Upper lobe of right lung (tissue), 1 donor: ENCODE data around the gene LDB2. TPM values are rescaled to one million over a fixed set of nuclear protein-coding genes. Genes with fewer than 3 reads are reported as not detected.

ENCODE experiments used
- ATAC-seq: fragments of 200-7000 bp; cut with Tn5 transposase; one replicate; pipeline ENCODE4 v1.9.1; 2020; ENCODE audit warnings: mild to moderate bottlenecking, moderate library complexity
- DNase-seq: peaks from one replicate; pipeline ENCODE4 v3.0.0-alpha.2; 2020
- H3K27ac ChIP-seq: fragments of 200-600 bp; one replicate; pipeline ENCODE4 v1.8.0; 2022
- H3K27me3 ChIP-seq: fragments of 200-600 bp; one replicate; pipeline ENCODE4 v1.8.0; 2022; ENCODE audit warnings: mild to moderate bottlenecking
- H3K36me3 ChIP-seq: fragments of 200-600 bp; one replicate; pipeline ENCODE4 v1.8.0; 2022
- H3K4me1 ChIP-seq: fragments of 200-600 bp; one replicate; pipeline ENCODE4 v1.8.0; 2022
- H3K4me3 ChIP-seq: fragments of 200-600 bp; one replicate; pipeline ENCODE4 v1.8.0; 2022; ENCODE audit warnings: mild to moderate bottlenecking
- H3K9me3 ChIP-seq: fragments of 200-600 bp; one replicate; pipeline ENCODE4 v1.8.0; 2022
- intact Hi-C: fragments of 100-400 bp; cut with DNase I; formaldehyde crosslinking; loops from one replicate; pipeline ENCODE4 v1.11.0; 2022
- total RNA-seq: library from RNA; stranded (reverse); fragmentation: NEBNext Ultra II Directional; extraction: Animal tissue kit (Norgen Biotek cat#: 25700); gene quantifications from one replicate; pipeline ENCODE4 v1.2.1, GENCODE V29; 2021
- TF ChIP-seq, protein P1 (sequence below): fragments of 200-600 bp; IDR thresholded peaks from one replicate; pipeline ENCODE4 v1.8.0; 2022; ENCODE audit warnings: antibody characterized with exemption
- donor health status: DM: no; HTN: yes; CAD: no; lungs with severe emphysema.

The LDB2 gene
- total RNA-seq, 1 donor from 2014 or later: 139 TPM

- Histone ChIP-seq H3K9me3 (no peaks in the 10 kb centered on the region), H3K4me1 (no peaks in the 10 kb centered on the region), H3K4me3 (no peak overlapping the region), H3K27ac (no peak overlapping the region), H3K27me3 (no peaks in the 10 kb centered on the region), H3K36me3 (no peaks in the 10 kb centered on the region)
- DNase-seq: no peak
- intact Hi-C loops: no loop called here
- TF ChIP-seq, protein P1, sequence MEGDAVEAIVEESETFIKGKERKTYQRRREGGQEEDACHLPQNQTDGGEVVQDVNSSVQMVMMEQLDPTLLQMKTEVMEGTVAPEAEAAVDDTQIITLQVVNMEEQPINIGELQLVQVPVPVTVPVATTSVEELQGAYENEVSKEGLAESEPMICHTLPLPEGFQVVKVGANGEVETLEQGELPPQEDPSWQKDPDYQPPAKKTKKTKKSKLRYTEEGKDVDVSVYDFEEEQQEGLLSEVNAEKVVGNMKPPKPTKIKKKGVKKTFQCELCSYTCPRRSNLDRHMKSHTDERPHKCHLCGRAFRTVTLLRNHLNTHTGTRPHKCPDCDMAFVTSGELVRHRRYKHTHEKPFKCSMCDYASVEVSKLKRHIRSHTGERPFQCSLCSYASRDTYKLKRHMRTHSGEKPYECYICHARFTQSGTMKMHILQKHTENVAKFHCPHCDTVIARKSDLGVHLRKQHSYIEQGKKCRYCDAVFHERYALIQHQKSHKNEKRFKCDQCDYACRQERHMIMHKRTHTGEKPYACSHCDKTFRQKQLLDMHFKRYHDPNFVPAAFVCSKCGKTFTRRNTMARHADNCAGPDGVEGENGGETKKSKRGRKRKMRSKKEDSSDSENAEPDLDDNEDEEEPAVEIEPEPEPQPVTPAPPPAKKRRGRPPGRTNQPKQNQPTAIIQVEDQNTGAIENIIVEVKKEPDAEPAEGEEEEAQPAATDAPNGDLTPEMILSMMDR: no peak
- no peak for ATAC-seq
Observed at GRCh38 chr4:16555156-16555555, 343.3 kb downstream of the LDB2 start.

DNA sequence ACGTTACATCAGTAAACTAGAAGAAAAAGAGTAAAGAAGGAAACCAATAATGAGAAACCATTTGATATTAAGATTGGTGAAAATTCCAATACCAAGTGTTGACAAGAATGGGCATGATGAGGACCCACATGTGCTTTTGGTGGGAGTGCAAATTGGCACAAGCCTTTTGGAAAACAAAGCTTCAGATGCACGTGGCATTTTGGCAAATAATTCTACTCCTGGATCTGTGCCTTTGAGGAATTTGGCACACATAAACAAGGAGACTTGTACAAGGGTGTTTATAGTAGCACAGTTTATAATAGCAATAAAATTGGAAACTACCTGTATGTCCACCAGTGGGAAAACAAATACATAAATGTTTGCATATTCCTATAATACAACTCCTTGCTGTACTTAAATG lies 347.9 kb downstream of the LDB2 start:
- intact Hi-C loops: no loop called here
- no peaks in the 10 kb centered on the region for H3K36me3 ChIP-seq
- H3K9me3 ChIP-seq: no peaks in the 10 kb centered on the region
- no peak overlapping the region for H3K4me3 ChIP-seq
- TF ChIP-seq, protein P1: no peak
- H3K4me1 ChIP-seq: no peaks in the 10 kb centered on the region
- no peaks in the 10 kb centered on the region for H3K27me3 ChIP-seq
- no peak overlapping the region for H3K27ac ChIP-seq
- no peak for DNase-seq
- no peak for ATAC-seq

DNA sequence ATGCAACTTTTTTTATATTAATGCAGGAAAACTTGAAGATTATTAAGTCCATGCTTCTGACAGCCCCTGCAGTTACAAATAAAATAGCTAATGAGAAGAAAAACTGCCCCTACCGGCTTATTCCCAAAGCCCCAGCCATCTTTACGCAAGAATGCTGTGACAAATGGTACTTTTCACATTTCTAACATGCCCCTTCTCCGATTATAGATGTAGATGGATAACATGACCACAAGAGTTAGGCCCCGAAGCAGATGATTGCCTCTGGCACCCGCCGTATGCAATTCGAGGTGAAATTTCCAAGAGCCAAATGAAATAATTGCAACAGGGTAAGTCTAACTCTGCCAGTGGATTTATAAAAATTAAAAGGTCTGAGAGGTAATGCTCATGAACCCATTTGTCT lies 352.8 kb downstream of the LDB2 start:
- no peaks in the 10 kb centered on the region for H3K36me3 ChIP-seq
- no peaks in the 10 kb centered on the region for H3K27me3 ChIP-seq
- peaks cover 8% of the 10 kb centered on the region for H3K4me1 ChIP-seq
- H3K27ac ChIP-seq: no peak overlapping the region
- intact Hi-C loops: no loop called here
- DNase-seq: no peak
- TF ChIP-seq, protein P1: no peak
- H3K9me3 ChIP-seq: no peaks in the 10 kb centered on the region
- no peak overlapping the region for H3K4me3 ChIP-seq
- ATAC-seq: no peak

- intact Hi-C loops: no loop called here
- TF ChIP-seq, protein P1: no peak
- Histone ChIP-seq H3K4me3 (no peak overlapping the region), H3K4me1 (peaks cover 8% of the 10 kb centered on the region), H3K9me3 (no peaks in the 10 kb centered on the region), H3K27me3 (no peaks in the 10 kb centered on the region), H3K36me3 (no peaks in the 10 kb centered on the region), H3K27ac (no peak overlapping the region)
- DNase-seq (no peak), ATAC-seq (no peak)
Observed at GRCh38 chr4:16544869-16545268, 353.6 kb downstream of the LDB2 start.

DNA sequence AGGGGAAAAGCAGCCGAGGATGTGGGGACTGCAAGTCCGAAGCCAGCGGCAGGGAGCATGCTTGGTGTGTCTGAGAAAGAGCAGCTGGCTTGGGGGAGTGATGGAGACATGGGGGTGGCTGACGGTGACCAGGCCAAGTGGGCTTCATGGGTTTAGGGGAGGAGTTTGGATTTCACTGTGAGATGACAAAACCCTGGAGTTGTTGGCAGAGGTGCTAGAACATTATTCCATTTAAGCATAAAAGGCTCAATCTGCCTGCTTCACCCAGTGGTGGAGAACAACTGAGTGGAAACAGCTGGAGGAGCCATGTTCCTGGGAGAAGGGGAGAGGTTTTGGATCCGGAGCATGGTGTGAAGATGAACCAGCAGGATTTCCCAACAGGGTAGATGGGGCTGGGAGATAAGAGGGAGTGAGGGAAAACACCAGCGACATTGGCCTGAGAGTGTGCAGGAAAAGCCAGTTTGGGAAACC lies 354.2 kb downstream of the LDB2 start:
- Histone ChIP-seq H3K4me3 (no peak overlapping the region), H3K4me1 (peaks cover 8% of the 10 kb centered on the region), H3K27ac (no peak overlapping the region), H3K9me3 (no peaks in the 10 kb centered on the region), H3K27me3 (no peaks in the 10 kb centered on the region), H3K36me3 (no peaks in the 10 kb centered on the region)
- intact Hi-C loops: no loop called here
- DNase-seq: peak; percentile 67
- TF ChIP-seq, protein P1: no peak
- ATAC-seq: peak; percentile 81

GRCh38 chr4:16537926-16538325 lies 360.5 kb downstream of the LDB2 start:
- DNase-seq (no peak), ATAC-seq (peak; percentile 84)
- Histone ChIP-seq H3K4me3 (no peak overlapping the region), H3K27me3 (no peaks in the 10 kb centered on the region), H3K9me3 (no peaks in the 10 kb centered on the region), H3K4me1 (peaks cover 10% of the 10 kb centered on the region), H3K36me3 (no peaks in the 10 kb centered on the region), H3K27ac (no peak overlapping the region)
- intact Hi-C loops: no loop called here
- TF ChIP-seq, protein P1: no peak
